ENCODE data around the gene MOB3B.

- TF ChIP-seq TAF1 (IDR thresholded peaks at IDR 0.05; ENCODE audit: borderline replicate concordance, insufficient read depth, low read length): no peak
- TF ChIP-seq POLR2AphosphoS5 (IDR thresholded peaks at IDR 0.05; ENCODE audit: low read depth, low read length): no peak
- TF ChIP-seq REST (IDR thresholded peaks at IDR 0.05; ENCODE audit: insufficient read depth in 1 of 2, low read depth in 2 of 2, low read length in 2 of 2): no peak
- TF ChIP-seq FOXP2 (optimal IDR thresholded peaks at IDR 0.05; ENCODE audit: borderline replicate concordance, extremely low read depth, extremely low read length, insufficient read depth): no peak
These were observed 42.4 kb downstream of the MOB3B start for GRCh38 chr9:27487128-27487640.

Data from PFSK-1 (cell line).